Dermis microvascular lymphatic vessel endothelial cell (primary cell): ENCODE results near the gene MFRP. TPM values are rescaled to one million over a fixed set of nuclear protein-coding genes. Genes with fewer than 3 reads are reported as not detected.
"Not testable (repeated sequence)": the region's sequence is repeated elsewhere in the genome, so short reads cannot be mapped to it uniquely, and the experiment has no call there.

Source experiments
- DNase-seq, 2 donors: peaks; one replicate each; pipeline versions ENCODE4 v3.0.0 to v3.0.0-alpha.2; 2010; ENCODE audit warnings: low read depth in 2 of 2
- total RNA-seq: library from RNA; depleted of rRNA; stranded (reverse); fragments of >200 nt; gene quantifications from 2 replicates; pipeline ENCODE4 v1.2.1, GENCODE V29; 2014

MFRP gene
- not detected in 2 replicates for total RNA-seq

GRCh38 chr11:119346605-119347004 lies at the start of gene MFRP:
MFRP (minus strand) TSS chr11:119346705; CDS start chr11:119346513, 192 bp downstream.
- DNase-seq, result no peak

GRCh38 chr11:119391275-119391674 lies 44.8 kb upstream of the MFRP start:
- DNase-seq, result no peak

GRCh38 chr11:119389611-119390254 lies 43.2 kb upstream of the MFRP start:
- no peak for DNase-seq

- no peak for DNase-seq
These were observed 41.6 kb upstream of the MFRP start for GRCh38 chr11:119388103-119388502.

- DNase-seq, result no peak
These were observed 37.8 kb upstream of the MFRP start for GRCh38 chr11:119384332-119384731.

GRCh38 chr11:119382513-119382912 lies 36.0 kb upstream of the MFRP start:
- not testable (repeated sequence) for DNase-seq

GRCh38 chr11:119382101-119382500 lies 35.6 kb upstream of the MFRP start:
- no peak for DNase-seq

GRCh38 chr11:119381181-119381988 lies 34.9 kb upstream of the MFRP start, which contains the start of gene USP2:
USP2 (minus strand) TSS chr11:119381690; CDS start chr11:119373480, 8,210 bp downstream.
- DNase-seq, result peak; percentile 95

GRCh38 chr11:119380827-119381180 lies 34.3 kb upstream of the MFRP start:
- no peak for DNase-seq

GRCh38 chr11:119380160-119380826 lies 33.8 kb upstream of the MFRP start:
- no peak for DNase-seq

GRCh38 chr11:119378851-119379465 lies 32.5 kb upstream of the MFRP start:
- no peak for DNase-seq

GRCh38 chr11:119377961-119378667 lies 31.6 kb upstream of the MFRP start:
- DNase-seq, result no peak

GRCh38 chr11:119377112-119377901 lies 30.8 kb upstream of the MFRP start:
- DNase-seq, result no peak

- no peak for DNase-seq
These were observed 29.8 kb upstream of the MFRP start for GRCh38 chr11:119376197-119376847.

GRCh38 chr11:119375337-119376196 lies 29.1 kb upstream of the MFRP start:
- no peak for DNase-seq

- DNase-seq, result no peak
These were observed 28.3 kb upstream of the MFRP start for GRCh38 chr11:119374632-119375336.

GRCh38 chr11:119373921-119374631 lies 27.6 kb upstream of the MFRP start:
- DNase-seq, result peak; percentile 56 to 80
